Mononuclear cell (primary cell): ENCODE results near the gene RIPOR2. TPM values are rescaled to one million over a fixed set of nuclear protein-coding genes. Genes with fewer than 3 reads are reported as not detected.
A peak's percentile ranks its signal among the peaks of the same experiment; 100 is the strongest.
"Not testable (repeated sequence)": the region's sequence is repeated elsewhere in the genome, so short reads cannot be mapped to it uniquely, and the experiment has no call there.

Source experiments
- H3K27me3 ChIP-seq: 2 replicates; pipeline ENCODE4 v1.6.0; 2011; ENCODE audit warnings: low read length, control low read depth; ENCODE audit not compliant: insufficient read depth
- H3K4me1 ChIP-seq: 2 replicates; pipeline ENCODE4 v1.5.1; 2011; ENCODE audit warnings: mild to moderate bottlenecking, low read length, control low read depth; ENCODE audit not compliant: insufficient read depth
- H3K4me3 ChIP-seq: 2 replicates; pipeline ENCODE4 v1.5.1; 2011; ENCODE audit warnings: mild to moderate bottlenecking, low read length, moderate library complexity
- H3K9me3 ChIP-seq: 2 replicates; pipeline ENCODE4 v1.5.1; 2011; ENCODE audit warnings: low read depth, mild to moderate bottlenecking, control low read depth, low read length
- total RNA-seq: library from RNA; depleted of rRNA; stranded (reverse); fragments of >200 nt; gene quantifications from one replicate; pipeline ENCODE4 v1.2.3, GENCODE V29; 2012

RIPOR2 gene
- total RNA-seq, 1 donor, result 128 TPM

DNA sequence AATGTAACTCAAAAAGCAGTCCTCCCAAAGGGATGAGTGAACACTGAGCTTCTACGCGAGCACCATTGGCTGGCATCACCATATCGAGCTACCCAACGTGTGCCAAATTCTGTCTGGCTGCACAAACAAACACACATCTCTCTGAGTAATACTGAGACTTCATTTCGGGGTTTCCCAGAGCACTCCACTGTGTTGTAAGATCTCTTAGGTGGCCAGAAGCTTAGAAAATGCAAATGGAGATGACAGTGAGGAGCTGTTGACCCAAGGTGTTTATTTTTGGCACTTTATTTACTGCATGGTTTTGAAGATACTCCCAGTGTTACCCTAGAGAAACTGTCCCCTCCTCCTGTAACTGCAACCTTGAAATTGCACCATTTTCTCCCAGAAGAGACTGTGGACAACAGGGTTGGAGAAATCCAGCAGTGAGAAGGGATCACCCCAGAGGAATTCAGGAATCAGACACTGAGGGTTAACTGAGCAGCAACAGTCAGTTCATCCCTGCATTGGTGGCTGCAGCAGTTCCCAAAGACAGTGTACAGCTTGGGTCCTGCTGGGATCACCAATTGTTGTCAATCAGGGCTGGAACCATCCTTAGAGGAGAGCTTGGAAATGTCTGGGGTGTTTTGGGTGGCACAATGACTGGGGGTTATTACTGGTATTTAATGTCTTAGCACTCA, 1.0 kb upstream of the RIPOR2 start:
- no peaks in the 10 kb centered on the region for H3K27me3 ChIP-seq
- H3K4me1 ChIP-seq, result peaks cover 79% of the 10 kb centered on the region
- H3K9me3 ChIP-seq, result no peaks in the 10 kb centered on the region
- peak overlapping the region; percentile 97 for H3K4me3 ChIP-seq

DNA sequence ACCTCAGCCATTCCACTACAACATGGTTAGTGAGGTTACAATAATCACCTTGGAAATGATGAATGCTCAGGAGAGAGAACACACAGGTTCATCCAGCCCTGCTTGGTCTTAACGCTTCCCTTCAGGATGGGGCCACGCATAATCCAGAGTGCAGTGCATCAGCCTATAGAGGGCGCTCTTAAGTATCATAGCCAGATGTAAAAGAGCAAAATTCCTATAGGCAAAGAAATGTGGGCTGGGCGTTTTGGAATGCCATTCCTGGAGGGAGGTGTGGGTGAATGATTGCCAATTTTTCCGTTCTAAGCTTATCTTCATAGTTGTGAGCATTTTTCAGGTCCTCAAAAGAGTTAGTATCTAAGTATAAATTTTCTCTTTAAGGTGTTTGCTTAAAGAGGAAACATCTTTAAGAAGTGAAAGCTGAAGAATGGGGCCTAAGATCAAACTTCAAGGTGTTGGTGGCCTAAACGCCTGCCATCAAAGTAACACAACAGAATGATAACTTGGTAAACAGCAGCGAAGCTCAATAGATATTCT, 1.8 kb downstream of the RIPOR2 start:
- peak overlapping the region; percentile 97 for H3K4me3 ChIP-seq
- H3K9me3 ChIP-seq, result no peaks in the 10 kb centered on the region
- no peaks in the 10 kb centered on the region for H3K27me3 ChIP-seq

DNA sequence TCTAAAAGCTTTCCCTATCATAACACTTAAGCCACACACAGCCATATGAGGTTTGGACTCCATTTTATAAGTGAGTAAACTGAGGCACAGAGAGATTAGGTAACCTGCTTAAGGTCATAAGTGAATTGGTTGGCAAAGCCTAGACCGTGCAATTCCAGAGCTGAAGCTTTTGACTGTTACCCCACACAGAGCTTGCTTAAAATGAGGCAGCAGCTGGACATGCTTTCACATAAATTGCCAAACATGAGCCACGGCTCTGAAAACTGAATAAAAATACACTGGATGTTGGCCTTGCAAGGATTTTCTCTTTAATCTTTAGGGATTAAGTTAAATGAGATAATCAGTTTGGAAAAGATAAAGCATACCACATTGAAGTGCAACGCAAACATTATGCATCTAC, 2.5 kb downstream of the RIPOR2 start:
- H3K9me3 ChIP-seq, result no peaks in the 10 kb centered on the region
- peak overlapping the region; percentile 97 for H3K4me3 ChIP-seq
- H3K4me1 ChIP-seq, result peaks cover 82% of the 10 kb centered on the region
- no peaks in the 10 kb centered on the region for H3K27me3 ChIP-seq

More for the DNA sequence above, 1.8 kb downstream of the RIPOR2 start:
- H3K4me1 ChIP-seq, result peaks cover 79% of the 10 kb centered on the region

DNA sequence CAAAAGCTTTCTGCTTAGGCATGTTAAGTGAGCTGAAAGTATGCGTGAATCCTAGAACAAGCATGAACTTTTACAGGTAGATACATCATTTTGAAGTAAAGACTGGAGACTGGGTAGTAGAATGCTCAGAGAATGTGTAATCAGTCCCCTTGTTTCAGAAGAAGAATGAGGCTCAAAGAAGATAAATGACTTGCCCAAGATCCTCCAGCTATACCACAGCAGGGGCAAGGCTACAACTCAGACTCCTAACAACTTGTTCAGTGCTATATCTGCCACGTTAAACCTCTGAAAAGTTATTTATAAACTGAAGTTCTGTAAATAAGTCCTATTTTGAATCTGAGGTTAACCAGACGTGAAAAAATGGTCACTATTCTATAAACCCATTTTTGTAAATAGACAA, 2.9 kb downstream of the RIPOR2 start:
- H3K9me3 ChIP-seq, result no peaks in the 10 kb centered on the region
- H3K4me3 ChIP-seq, result peak overlapping the region; percentile 97
- peaks cover 82% of the 10 kb centered on the region for H3K4me1 ChIP-seq
- no peaks in the 10 kb centered on the region for H3K27me3 ChIP-seq

DNA sequence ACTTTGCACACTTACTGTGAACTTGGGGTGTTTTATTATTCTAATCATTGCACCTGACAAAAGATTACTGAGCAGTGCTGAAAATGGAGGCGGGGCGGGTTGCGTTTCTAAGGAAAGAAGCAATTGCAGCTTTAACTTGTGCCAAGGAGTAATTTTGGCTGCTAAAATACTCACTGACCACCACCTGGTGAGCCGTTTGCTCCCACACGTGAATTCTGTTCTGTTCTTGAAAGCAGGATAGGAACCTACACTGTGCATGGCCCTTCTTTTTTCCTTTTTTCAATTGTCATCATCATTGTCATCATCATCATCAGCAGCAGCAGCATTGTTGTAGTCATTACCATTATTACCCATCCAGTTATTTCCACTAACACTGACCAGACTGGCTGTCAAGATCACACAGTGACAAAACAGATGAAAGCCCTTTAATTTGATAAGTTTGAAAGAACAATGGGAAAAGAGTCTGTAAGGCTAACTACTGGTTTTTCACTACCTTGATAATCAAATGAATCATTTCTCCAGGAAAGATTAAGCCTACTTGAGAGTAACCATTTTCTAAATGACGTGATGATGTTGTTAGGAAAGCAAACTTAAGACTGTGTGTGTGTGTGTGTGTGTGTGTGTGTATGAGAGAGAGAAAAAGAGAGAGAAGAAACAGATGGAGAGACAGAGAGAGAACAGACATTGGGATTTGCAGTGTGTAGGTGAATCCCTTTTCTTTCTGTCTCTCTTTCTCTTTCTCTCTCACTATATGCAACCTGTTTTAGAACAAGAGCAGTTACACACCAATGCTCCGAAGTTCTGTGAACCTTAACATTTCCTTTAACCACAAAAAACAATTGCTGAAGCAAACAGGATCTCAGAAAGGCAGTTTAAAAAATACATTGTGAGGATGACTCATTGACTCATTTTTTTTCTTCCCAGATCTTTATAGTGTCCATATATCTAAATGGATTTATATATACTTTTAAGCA, 3.8 kb downstream of the RIPOR2 start:
- H3K4me1 ChIP-seq, result peaks cover 82% of the 10 kb centered on the region
- peak overlapping the region; percentile 97 for H3K4me3 ChIP-seq
- H3K9me3 ChIP-seq, result no peaks in the 10 kb centered on the region
- no peaks in the 10 kb centered on the region for H3K27me3 ChIP-seq

DNA sequence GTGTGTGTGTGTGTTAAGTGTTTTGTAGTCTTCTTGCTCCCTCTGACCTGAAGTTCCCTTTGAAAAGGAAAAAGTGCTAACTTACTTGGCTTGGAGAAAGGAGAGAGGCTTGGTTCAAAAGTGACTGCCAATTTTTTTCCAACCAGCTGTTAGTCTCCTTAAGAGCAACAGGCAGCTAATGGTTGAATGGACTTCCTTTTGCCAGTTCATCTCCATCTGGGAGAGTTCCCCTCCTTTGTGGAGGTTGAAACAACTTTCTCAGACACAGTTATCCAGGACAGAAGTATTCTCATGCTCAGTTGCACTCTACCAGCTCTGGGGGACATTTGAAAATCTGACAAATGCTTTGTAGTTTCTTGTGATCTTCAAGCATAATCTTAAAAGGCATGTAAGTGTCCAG, 4.5 kb downstream of the RIPOR2 start:
- H3K4me1 ChIP-seq, result peaks cover 82% of the 10 kb centered on the region
- H3K27me3 ChIP-seq, result no peaks in the 10 kb centered on the region
- H3K4me3 ChIP-seq, result peak overlapping the region; percentile 97

DNA sequence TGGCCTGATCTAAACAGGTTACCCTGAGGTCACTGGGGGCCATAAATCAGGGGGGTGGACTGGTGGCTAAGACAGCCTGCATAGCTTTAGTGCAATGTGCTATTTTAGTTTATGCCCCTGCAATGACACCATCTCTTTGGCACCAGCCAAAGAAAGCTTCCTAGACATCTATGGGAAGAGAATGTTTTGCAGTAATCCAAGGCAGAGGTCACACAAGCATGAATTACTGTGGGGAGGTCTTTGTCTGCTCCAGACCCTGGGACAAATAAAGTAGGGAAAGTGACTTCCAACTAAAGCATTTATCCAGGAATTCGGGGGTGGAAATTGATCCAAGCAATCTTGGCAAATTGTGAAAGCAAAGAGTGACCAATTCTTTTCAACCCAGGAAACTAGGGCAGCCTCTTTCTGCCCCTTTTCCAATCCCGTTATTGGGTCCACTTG, 5.3 kb downstream of the RIPOR2 start:
- Histone ChIP-seq H3K27me3 (no peaks in the 10 kb centered on the region), H3K4me1 (peaks cover 84% of the 10 kb centered on the region), H3K4me3 (peak overlapping the region; percentile 27), H3K9me3 (no peaks in the 10 kb centered on the region)

More for the DNA sequence above, 4.5 kb downstream of the RIPOR2 start:
- no peaks in the 10 kb centered on the region for H3K9me3 ChIP-seq

DNA sequence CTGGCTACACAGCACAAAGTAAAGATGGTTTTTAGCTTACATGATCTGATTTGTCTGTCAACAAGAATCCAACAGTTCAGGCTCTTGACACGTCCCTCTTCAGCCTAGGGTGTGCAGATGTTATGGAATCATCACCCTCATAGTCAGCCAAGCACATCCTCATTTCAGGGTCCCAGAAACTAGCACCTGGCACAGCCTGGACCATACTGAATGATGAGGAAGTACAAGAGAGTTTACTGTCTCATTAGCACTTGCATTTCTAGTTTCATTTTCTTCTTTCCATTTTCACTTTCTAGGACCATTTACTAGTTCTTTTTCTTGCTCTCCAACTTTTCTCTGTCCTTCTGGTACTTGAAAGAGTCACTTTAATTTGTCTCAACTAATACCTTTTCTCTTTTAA, 6.5 kb downstream of the RIPOR2 start:
- Histone ChIP-seq H3K4me3 (peak overlapping the region; percentile 7), H3K27me3 (no peaks in the 10 kb centered on the region), H3K4me1 (peaks cover 90% of the 10 kb centered on the region), H3K9me3 (no peaks in the 10 kb centered on the region)

DNA sequence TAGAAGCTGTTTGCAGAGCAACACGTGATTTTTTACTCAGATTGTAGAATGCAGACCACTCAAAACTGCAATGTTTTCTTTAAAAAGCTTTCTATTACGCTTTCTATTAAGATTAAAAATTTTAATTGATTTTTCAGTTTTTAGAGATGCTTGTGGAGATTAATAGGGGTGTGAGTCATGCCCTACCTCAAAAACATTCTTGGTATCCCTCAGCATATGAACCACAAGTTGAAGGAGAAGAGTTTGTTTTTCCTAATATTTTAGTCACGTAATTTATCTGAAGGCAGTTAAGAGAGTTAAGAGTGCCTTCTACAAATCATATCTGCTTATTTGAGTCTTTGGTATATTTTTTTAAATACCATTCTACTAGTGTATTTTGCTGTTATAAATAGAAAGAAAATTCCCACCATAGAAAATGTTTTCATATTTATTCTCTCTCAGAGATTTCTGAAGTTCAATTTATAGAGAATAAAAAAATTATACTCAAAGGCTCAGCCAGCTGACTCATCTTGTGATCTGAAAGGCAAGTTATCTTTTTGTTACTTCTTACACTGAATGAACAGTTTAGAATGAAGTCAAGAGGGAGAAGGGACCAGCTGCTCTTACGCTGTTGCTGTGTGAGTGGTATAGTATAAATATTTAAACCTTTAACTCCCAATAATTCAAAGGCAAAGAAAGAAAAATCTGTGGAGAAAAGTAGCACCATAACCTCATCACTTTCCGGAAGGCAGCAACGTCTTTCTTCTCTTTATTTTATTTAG, 7.6 kb downstream of the RIPOR2 start:
- Histone ChIP-seq H3K4me3 (no peak overlapping the region), H3K9me3 (no peaks in the 10 kb centered on the region), H3K4me1 (peaks cover 94% of the 10 kb centered on the region), H3K27me3 (no peaks in the 10 kb centered on the region)

DNA sequence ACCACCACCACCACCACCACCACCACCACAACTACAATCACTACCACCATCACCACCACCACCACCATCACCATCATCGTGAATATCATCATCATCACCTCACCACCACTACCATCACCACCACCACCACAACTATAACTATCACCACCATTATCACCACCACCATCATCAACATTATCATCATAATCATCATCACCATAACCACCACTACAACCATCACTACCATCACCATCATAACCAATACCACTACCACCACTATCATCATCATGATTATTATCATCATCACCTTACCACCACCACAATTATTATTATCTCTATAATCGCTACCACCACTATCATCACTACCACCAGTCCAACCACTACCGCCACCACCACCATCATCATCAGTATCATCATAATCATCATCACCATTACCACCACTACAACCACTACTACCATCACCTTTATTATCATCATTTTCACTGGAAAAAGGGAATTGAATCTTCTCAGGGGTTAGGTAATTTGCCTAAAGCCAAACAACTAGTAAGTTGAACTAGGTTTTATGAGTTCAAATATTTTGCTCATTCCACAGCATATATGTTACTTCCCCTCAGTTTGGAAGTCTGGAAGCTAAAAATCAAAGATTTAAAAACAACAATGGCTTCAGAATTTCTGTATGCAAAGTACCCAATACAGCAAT, 8.3 kb downstream of the RIPOR2 start:
- Histone ChIP-seq H3K9me3 (no peaks in the 10 kb centered on the region), H3K27me3 (no peaks in the 10 kb centered on the region), H3K4me1 (peaks cover 94% of the 10 kb centered on the region), H3K4me3 (no peak overlapping the region)

DNA sequence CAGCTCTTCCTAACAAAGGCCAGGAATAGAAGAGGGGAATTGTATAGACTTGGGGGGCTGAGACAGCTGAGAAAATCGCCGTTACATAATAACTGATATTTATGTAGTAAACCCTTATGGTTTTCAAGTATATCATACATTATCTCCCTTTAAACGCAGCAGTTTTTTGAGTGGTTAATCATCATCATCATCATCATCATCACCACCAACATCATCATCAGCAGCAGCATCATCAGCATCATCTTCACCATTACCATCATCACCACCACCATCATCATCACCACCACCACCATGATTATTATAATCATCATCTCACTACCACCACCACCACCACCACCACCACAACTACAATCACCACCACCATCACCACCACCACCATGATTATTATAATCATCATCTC, 9.1 kb downstream of the RIPOR2 start:
- not testable (repeated sequence) for H3K27me3 ChIP-seq, H3K9me3 ChIP-seq
- Histone ChIP-seq H3K4me1 (peaks cover 94% of the 10 kb centered on the region), H3K4me3 (peak overlapping the region; percentile 6)

DNA sequence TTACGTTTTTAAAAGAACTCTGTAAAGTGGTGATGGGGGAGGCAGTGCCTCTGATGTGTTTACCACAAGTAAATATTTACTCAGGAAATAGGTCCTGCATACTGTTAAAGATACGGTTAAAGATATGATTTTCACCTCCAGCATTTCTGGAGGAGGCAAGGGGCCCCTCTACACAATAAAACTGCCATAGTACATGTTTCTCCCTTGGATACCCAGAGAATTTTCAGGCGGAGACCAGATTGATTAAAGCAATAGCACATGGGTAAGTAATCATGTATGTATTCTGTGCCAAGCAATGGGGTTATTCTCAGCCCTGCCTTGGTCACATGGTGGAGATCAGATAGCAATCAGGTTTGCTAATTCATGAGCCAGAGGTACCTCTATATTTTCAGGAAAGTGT, 9.6 kb downstream of the RIPOR2 start:
- H3K4me1 ChIP-seq, result peaks cover 94% of the 10 kb centered on the region
- no peaks in the 10 kb centered on the region for H3K27me3 ChIP-seq
- no peaks in the 10 kb centered on the region for H3K9me3 ChIP-seq
- peak overlapping the region; percentile 6 for H3K4me3 ChIP-seq

DNA sequence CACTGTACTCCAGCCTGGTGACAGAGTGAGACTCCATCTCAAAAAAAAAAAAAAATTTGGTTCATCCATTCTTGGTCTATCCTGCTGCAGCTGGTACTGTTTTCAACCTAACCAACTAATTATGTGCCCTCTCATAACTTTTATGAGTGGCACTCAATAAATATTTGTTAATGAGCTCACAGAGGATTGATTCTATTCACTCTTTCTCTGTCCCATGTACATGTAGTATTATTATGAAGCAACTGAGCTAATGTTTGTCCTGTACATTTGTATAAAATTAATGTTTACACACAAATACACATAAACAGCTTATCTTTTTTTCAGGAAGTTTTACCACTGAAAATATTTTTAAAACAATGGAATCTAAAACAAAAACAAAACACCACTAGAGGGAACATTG, 10.1 kb downstream of the RIPOR2 start:
- Histone ChIP-seq H3K4me1 (peaks cover 94% of the 10 kb centered on the region), H3K4me3 (no peak overlapping the region), H3K9me3 (no peaks in the 10 kb centered on the region), H3K27me3 (no peaks in the 10 kb centered on the region)

DNA sequence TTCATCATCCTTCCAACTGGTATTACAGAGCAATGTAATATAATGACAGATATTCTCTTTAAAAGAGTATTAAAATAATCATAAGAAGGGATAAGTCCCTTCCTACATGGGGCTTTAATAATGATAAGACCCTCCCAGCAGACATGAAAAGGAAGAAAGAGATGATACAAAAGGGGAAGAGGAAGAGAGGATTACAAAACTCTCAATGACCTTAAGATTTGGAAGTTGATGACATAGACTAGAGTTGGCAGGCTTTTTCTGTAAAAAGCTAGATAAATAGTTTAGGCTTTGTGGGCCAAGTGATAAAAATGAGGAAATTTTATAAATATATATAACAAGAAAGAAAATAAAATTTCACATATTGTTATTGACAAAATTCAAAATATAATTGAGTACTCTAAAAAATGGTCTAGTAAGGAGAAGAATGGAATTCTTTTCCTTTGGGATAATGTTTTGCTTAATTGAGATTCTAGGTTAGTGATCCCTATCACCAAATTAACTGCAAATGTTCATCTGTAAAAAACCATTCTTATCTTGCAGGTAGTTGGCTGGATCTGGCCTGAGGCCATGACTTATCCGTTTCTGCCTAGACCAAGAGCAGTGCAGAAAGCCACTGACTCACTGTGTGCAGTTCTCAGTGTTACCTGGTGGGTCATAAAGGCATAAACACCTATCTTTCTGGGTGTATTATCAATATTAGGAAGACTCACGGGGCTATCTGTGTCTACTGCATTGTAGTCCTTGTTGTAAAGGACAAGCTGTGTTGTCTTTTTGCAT, 11.0 kb downstream of the RIPOR2 start:
- Histone ChIP-seq H3K4me3 (no peak overlapping the region), H3K27me3 (no peaks in the 10 kb centered on the region), H3K4me1 (peaks cover 94% of the 10 kb centered on the region), H3K9me3 (no peaks in the 10 kb centered on the region)
